Measurements from ENCODE around the gene ZNF44. TPM values are rescaled to one million over a fixed set of nuclear protein-coding genes. Genes with fewer than 3 reads are reported as not detected.

Gene ZNF44
- polyA plus RNA-seq, 1 donor from 2014 or later: 14.7 TPM

GRCh38 chr19:12284631-12285030 is 10.1 kb downstream of the ZNF44 start:
- Histone ChIP-seq H3K79me2 (replicated peaks; ENCODE audit: insufficient read depth, low read length) (peaks cover 40% of the 10 kb centered on the region), H2AFZ (ENCODE audit: low read depth, low read length) (no peak overlapping the region)

DNA sequence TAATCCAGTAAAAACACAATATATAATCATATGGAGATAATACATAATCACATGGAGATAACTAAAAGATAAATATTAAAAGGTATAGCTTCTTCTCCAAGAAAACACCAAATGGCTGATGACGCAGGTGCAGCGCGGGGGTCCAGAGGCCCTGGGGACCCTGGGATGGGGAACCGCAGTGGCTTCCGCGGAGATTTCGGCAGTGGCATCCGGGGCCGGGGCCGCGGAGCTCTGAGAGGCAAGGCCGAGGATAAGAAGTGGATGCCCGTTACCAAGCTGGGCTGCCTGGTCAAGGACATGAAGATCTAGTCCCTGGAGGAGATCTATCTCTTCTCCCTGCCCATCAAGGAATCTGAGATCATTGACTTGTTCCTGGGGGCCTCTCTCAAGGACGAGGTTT is 10.5 kb downstream of the ZNF44 start:
- no peaks in the 10 kb centered on the region for H3K9me3 ChIP-seq (ENCODE audit: low read length)
- TF ChIP-seq POLR2AphosphoS5 (IDR thresholded peaks at IDR 0.05): no peak
- TF ChIP-seq CTCF (IDR thresholded peaks at IDR 0.05; ENCODE audit: poor library complexity, severe bottlenecking): no peak
- TF ChIP-seq MXI1 (conservative IDR thresholded peaks at IDR 0.05; ENCODE audit: poor library complexity, severe bottlenecking): no peak
- TF ChIP-seq, protein P1, sequence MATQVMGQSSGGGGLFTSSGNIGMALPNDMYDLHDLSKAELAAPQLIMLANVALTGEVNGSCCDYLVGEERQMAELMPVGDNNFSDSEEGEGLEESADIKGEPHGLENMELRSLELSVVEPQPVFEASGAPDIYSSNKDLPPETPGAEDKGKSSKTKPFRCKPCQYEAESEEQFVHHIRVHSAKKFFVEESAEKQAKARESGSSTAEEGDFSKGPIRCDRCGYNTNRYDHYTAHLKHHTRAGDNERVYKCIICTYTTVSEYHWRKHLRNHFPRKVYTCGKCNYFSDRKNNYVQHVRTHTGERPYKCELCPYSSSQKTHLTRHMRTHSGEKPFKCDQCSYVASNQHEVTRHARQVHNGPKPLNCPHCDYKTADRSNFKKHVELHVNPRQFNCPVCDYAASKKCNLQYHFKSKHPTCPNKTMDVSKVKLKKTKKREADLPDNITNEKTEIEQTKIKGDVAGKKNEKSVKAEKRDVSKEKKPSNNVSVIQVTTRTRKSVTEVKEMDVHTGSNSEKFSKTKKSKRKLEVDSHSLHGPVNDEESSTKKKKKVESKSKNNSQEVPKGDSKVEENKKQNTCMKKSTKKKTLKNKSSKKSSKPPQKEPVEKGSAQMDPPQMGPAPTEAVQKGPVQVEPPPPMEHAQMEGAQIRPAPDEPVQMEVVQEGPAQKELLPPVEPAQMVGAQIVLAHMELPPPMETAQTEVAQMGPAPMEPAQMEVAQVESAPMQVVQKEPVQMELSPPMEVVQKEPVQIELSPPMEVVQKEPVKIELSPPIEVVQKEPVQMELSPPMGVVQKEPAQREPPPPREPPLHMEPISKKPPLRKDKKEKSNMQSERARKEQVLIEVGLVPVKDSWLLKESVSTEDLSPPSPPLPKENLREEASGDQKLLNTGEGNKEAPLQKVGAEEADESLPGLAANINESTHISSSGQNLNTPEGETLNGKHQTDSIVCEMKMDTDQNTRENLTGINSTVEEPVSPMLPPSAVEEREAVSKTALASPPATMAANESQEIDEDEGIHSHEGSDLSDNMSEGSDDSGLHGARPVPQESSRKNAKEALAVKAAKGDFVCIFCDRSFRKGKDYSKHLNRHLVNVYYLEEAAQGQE (IDR thresholded peaks at IDR 0.05; ENCODE audit: borderline replicate concordance): no peak
- TF ChIP-seq SMC3 (conservative IDR thresholded peaks at IDR 0.05; ENCODE audit: poor library complexity): no peak
- TF ChIP-seq TAF1 (IDR thresholded peaks at IDR 0.05; ENCODE audit: low read depth): no peak
- TF ChIP-seq EP300 (conservative IDR thresholded peaks at IDR 0.05; ENCODE audit: poor library complexity, severe bottlenecking): no peak
- no peak for TF ChIP-seq RAD21 (conservative IDR thresholded peaks at IDR 0.05)
- no peak for TF ChIP-seq EZH2 (IDR thresholded peaks at IDR 0.05; ENCODE audit: borderline replicate concordance, insufficient read depth, low read length, poor library complexity, severe bottlenecking)
- no peak overlapping the region for H3K27ac ChIP-seq (ENCODE audit: low read length)
- no peaks in the 10 kb centered on the region for H3K36me3 ChIP-seq (ENCODE audit: insufficient read depth, low read length)
- H4K20me1 ChIP-seq (ENCODE audit: insufficient read depth): no peaks in the 10 kb centered on the region
- H3F3A ChIP-seq (ENCODE audit: insufficient read depth, low read length, poor library complexity, severe bottlenecking): no peaks in the 10 kb centered on the region
- H3K79me2 ChIP-seq (replicated peaks; ENCODE audit: insufficient read depth, low read length): peaks cover 41% of the 10 kb centered on the region
- H3K4me2 ChIP-seq (ENCODE audit: low read length): no peak overlapping the region
- no peaks in the 10 kb centered on the region for H3K27me3 ChIP-seq (ENCODE audit: insufficient read depth, low read depth, low read length)
- H3K9me2 ChIP-seq (ENCODE audit: insufficient read depth, low read length): no peaks in the 10 kb centered on the region
- no peak overlapping the region for H3K4me3 ChIP-seq (ENCODE audit: low read length)
- no peak overlapping the region for H3K9ac ChIP-seq (ENCODE audit: low read length)
- H2AFZ ChIP-seq (ENCODE audit: low read depth, low read length): no peak overlapping the region

More at GRCh38 chr19:12284631-12285030, 10.1 kb downstream of the ZNF44 start:
- Histone ChIP-seq H3K9me2 (ENCODE audit: insufficient read depth, low read length) (no peaks in the 10 kb centered on the region), H3K4me3 (ENCODE audit: low read length) (no peak overlapping the region), H3K27me3 (ENCODE audit: insufficient read depth, low read depth, low read length) (no peaks in the 10 kb centered on the region), H3K9me3 (ENCODE audit: low read length) (no peaks in the 10 kb centered on the region), H3K9ac (ENCODE audit: low read length) (no peak overlapping the region), H3F3A (ENCODE audit: insufficient read depth, low read length, poor library complexity, severe bottlenecking) (no peaks in the 10 kb centered on the region), H3K36me3 (ENCODE audit: insufficient read depth, low read length) (no peaks in the 10 kb centered on the region), H3K4me2 (ENCODE audit: low read length) (no peak overlapping the region), H4K20me1 (ENCODE audit: insufficient read depth) (no peaks in the 10 kb centered on the region), H3K27ac (ENCODE audit: low read length) (no peak overlapping the region)
- no peak for TF ChIP-seq SMC3 (conservative IDR thresholded peaks at IDR 0.05; ENCODE audit: poor library complexity)
- no peak for TF ChIP-seq CTCF (IDR thresholded peaks at IDR 0.05; ENCODE audit: poor library complexity, severe bottlenecking)
- no peak for TF ChIP-seq RAD21 (conservative IDR thresholded peaks at IDR 0.05)
- no peak for TF ChIP-seq EP300 (conservative IDR thresholded peaks at IDR 0.05; ENCODE audit: poor library complexity, severe bottlenecking)
- no peak for TF ChIP-seq MXI1 (conservative IDR thresholded peaks at IDR 0.05; ENCODE audit: poor library complexity, severe bottlenecking)
- TF ChIP-seq, protein P1 (IDR thresholded peaks at IDR 0.05; ENCODE audit: borderline replicate concordance): no peak
- no peak for TF ChIP-seq TAF1 (IDR thresholded peaks at IDR 0.05; ENCODE audit: low read depth)
- TF ChIP-seq POLR2AphosphoS5 (IDR thresholded peaks at IDR 0.05): no peak
- no peak for TF ChIP-seq EZH2 (IDR thresholded peaks at IDR 0.05; ENCODE audit: borderline replicate concordance, insufficient read depth, low read length, poor library complexity, severe bottlenecking)

Data from neural cell (in vitro differentiated cells).